Natural killer cell (primary cell): ENCODE results near the gene SPDL1. TPM values are rescaled to one million over a fixed set of nuclear protein-coding genes. Genes with fewer than 3 reads are reported as not detected.

Experiments
- ATAC-seq, 3 donors: fragments of 150-1000 bp in 2 of 3; fragments of 200-7000 bp in 1 of 3; cut with Tn5 transposase; 1 replicate in 1 of 3; 2 replicates in 2 of 3; pipeline ENCODE4 v1.10.0; 2021; ENCODE audit warnings: mild to moderate bottlenecking in 2 of 3, moderate library complexity in 2 of 3
- DNase-seq, 2 donors: peaks; one replicate each; pipeline versions ENCODE4 v3.0.0 to v3.0.0-alpha.2; 2013 to 2021; ENCODE audit warnings: mixed read lengths in 1 of 2
- H3K27ac ChIP-seq: one replicate; pipeline ENCODE4 v1.5.1; 2013; ENCODE audit warnings: mild to moderate bottlenecking, low read length
- H3K27me3 ChIP-seq: one replicate; pipeline ENCODE4 v1.6.1; 2013; ENCODE audit warnings: low read length; ENCODE audit not compliant: control insufficient read depth, insufficient read depth
- H3K36me3 ChIP-seq: one replicate; pipeline ENCODE4 v1.6.1; 2013; ENCODE audit warnings: low read length; ENCODE audit not compliant: control insufficient read depth, insufficient read depth
- H3K4me1 ChIP-seq: one replicate; pipeline ENCODE4 v1.6.1; 2013; ENCODE audit warnings: low read length; ENCODE audit not compliant: control insufficient read depth, insufficient read depth
- H3K4me3 ChIP-seq: one replicate; pipeline ENCODE4 v1.5.1; 2013; ENCODE audit warnings: low read length
- H3K9me3 ChIP-seq: one replicate; pipeline ENCODE4 v1.6.1; 2013; ENCODE audit warnings: low read length; ENCODE audit not compliant: control insufficient read depth, insufficient read depth
- H3K27ac Mint-ChIP-seq, 2 donors: one replicate each; pipeline ENCODE4 v1.8.0; 2022; ENCODE audit warnings: mild to moderate bottlenecking in 2 of 2, mixed read lengths in 2 of 2, moderate library complexity in 1 of 2
- H3K27me3 Mint-ChIP-seq, 2 donors: one replicate each; pipeline ENCODE4 v1.8.0; 2022; ENCODE audit warnings: low read depth in 2 of 2, mixed read lengths in 2 of 2
- H3K36me3 Mint-ChIP-seq: one replicate; pipeline ENCODE4 v1.8.0; 2022; ENCODE audit warnings: mixed read lengths
- H3K4me1 Mint-ChIP-seq, 2 donors: one replicate each; pipeline ENCODE4 v1.8.0; 2022; ENCODE audit warnings: mixed read lengths in 2 of 2
- H3K4me3 Mint-ChIP-seq: one replicate; pipeline ENCODE4 v1.8.0; 2022; ENCODE audit warnings: mild to moderate bottlenecking, moderate library complexity, mixed read lengths
- H3K9me3 Mint-ChIP-seq, 2 donors: one replicate each; pipeline ENCODE4 v1.8.0; 2022; ENCODE audit warnings: mixed read lengths in 2 of 2
- CTCF ChIP-seq: fragments of 200-600 bp; IDR thresholded peaks from one replicate; pipeline ENCODE4 v1.8.0; 2022; ENCODE audit warnings: antibody characterized with exemption
- WGBS: methylation state at CpG from one replicate; pipeline ENCODE4 v1.1.7; 2013; ENCODE audit warnings: missing lambda C conversion rate; ENCODE audit not compliant: insufficient coverage; 5-methylcytosine and 5-hydroxymethylcytosine counted together
- intact Hi-C: fragments of 100-400 bp; cut with micrococcal nuclease; formaldehyde crosslinking; loops from one replicate; pipeline ENCODE4 v1.14.2; 2022
- total RNA-seq, 4 donors: library from RNA; stranded (reverse); fragments of 120-200 nt in 1 of 4; gene quantifications; one replicate each; pipeline versions ENCODE4 v1.2.3 to v1.2.4, GENCODE V29; 2013 to 2022

SPDL1 gene
- total RNA-seq, 3 donors from 2014 or later (not counting 1 experiment from before 2014, with no cell fraction given), result 6.5 to 19.1 (median 10.2) TPM

- H3K27ac ChIP-seq, result no peak overlapping the region
- DNase-seq, result no peak
- Mint-ChIP-seq H3K4me3 (no peak overlapping the region), H3K4me1 (no peaks in the 10 kb centered on the region), H3K27me3 (peaks cover 42 to 75% of the 10 kb centered on the region in 2 donors), H3K9me3 (peaks cover 0 to 2% of the 10 kb centered on the region in 2 donors), H3K27ac (no peak overlapping the region), H3K36me3 (no peaks in the 10 kb centered on the region)
- H3K27me3 ChIP-seq, result peaks cover 6% of the 10 kb centered on the region
- ATAC-seq, result no peak
- intact Hi-C loops, result no loop called here
- H3K4me1 ChIP-seq, result no peaks in the 10 kb centered on the region
- no peaks in the 10 kb centered on the region for H3K9me3 ChIP-seq
- no peak for TF ChIP-seq CTCF
- 40% methylated on average over 3 of the region's 4 CpGs for WGBS
- no peak overlapping the region for H3K4me3 ChIP-seq
- H3K36me3 ChIP-seq, result no peaks in the 10 kb centered on the region
These were observed 33.3 kb upstream of the SPDL1 start for GRCh38 chr5:169550227-169550626.

GRCh38 chr5:169551146-169551545 is 32.4 kb upstream of the SPDL1 start:
- DNase-seq (no peak), ATAC-seq (no peak)
- H3K27me3 ChIP-seq, result peaks cover 6% of the 10 kb centered on the region
- Mint-ChIP-seq H3K4me3 (no peak overlapping the region), H3K4me1 (no peaks in the 10 kb centered on the region), H3K27ac (no peak overlapping the region), H3K27me3 (peaks cover 43 to 76% of the 10 kb centered on the region in 2 donors), H3K36me3 (no peaks in the 10 kb centered on the region), H3K9me3 (peaks cover 0 to 2% of the 10 kb centered on the region in 2 donors)
- intact Hi-C loops, result no loop called here
- H3K9me3 ChIP-seq, result no peaks in the 10 kb centered on the region
- no peaks in the 10 kb centered on the region for H3K36me3 ChIP-seq
- no peak for TF ChIP-seq CTCF
- WGBS, result 88% methylated on average over 1 of the region's 1 CpG
- H3K27ac ChIP-seq, result no peak overlapping the region
- no peak overlapping the region for H3K4me3 ChIP-seq
- H3K4me1 ChIP-seq, result no peaks in the 10 kb centered on the region

GRCh38 chr5:169551696-169552095 is 31.9 kb upstream of the SPDL1 start:
- Mint-ChIP-seq H3K9me3 (peaks cover 0 to 2% of the 10 kb centered on the region in 2 donors), H3K36me3 (no peaks in the 10 kb centered on the region), H3K4me1 (no peaks in the 10 kb centered on the region), H3K27me3 (peaks cover 48 to 81% of the 10 kb centered on the region in 2 donors), H3K4me3 (no peak overlapping the region), H3K27ac (no peak overlapping the region)
- intact Hi-C loops, result no loop called here
- H3K36me3 ChIP-seq, result no peaks in the 10 kb centered on the region
- TF ChIP-seq CTCF, result no peak
- H3K4me1 ChIP-seq, result no peaks in the 10 kb centered on the region
- DNase-seq, result no peak
- no peaks in the 10 kb centered on the region for H3K9me3 ChIP-seq
- H3K27ac ChIP-seq, result no peak overlapping the region
- H3K4me3 ChIP-seq, result no peak overlapping the region
- WGBS, result 73% methylated on average over 4 of the region's 4 CpGs
- peaks cover 6% of the 10 kb centered on the region for H3K27me3 ChIP-seq
- ATAC-seq, result no peak

- Mint-ChIP-seq H3K9me3 (peaks cover 2 to 3% of the 10 kb centered on the region in 2 donors), H3K4me3 (no peak overlapping the region), H3K27ac (no peak overlapping the region), H3K4me1 (no peaks in the 10 kb centered on the region), H3K27me3 (peaks cover 53 to 71% of the 10 kb centered on the region in 2 donors), H3K36me3 (no peaks in the 10 kb centered on the region)
- Histone ChIP-seq H3K36me3 (no peaks in the 10 kb centered on the region), H3K4me1 (no peaks in the 10 kb centered on the region), H3K9me3 (no peaks in the 10 kb centered on the region), H3K27me3 (peaks cover 3% of the 10 kb centered on the region), H3K4me3 (no peak overlapping the region), H3K27ac (no peak overlapping the region)
- ATAC-seq (no peak), DNase-seq (no peak)
- no peak for TF ChIP-seq CTCF
- WGBS, result 89% methylated on average over 1 of the region's 1 CpG
- intact Hi-C loops, result no loop called here
These were observed 29.3 kb upstream of the SPDL1 start for GRCh38 chr5:169554251-169554650.
